Measurements from ENCODE around the gene REX1BD. TPM values are rescaled to one million over a fixed set of nuclear protein-coding genes. Genes with fewer than 3 reads are reported as not detected.

Gene REX1BD
- total and polyA plus RNA-seq, 11 donors: 42.9 to 205 (median 68.2) TPM

- 74 to 81% (median 78%) methylated on average over 8 of the region's 8 CpGs for WGBS, 4 donors
- ATAC-seq: no peak
- H3K36me3 ChIP-seq: no peaks in the 10 kb centered on the region
- TF ChIP-seq CTCF (IDR thresholded peaks at IDR 0.05) (no peak), POLR2A (IDR thresholded peaks at IDR 0.05) (no peak)
- intact Hi-C loops (cut with DNase I): loop anchor here in 2 of 10 donors (5.0 kb wide), 1 partner anchor 43 kb away; the partner anchor contains the start of gene CRTC1 (in 2 of the 2)
- H3K9me3 ChIP-seq: no peaks in the 10 kb centered on the region
- H3K4me1 ChIP-seq: peaks cover 0 to 28% (median 5%) of the 10 kb centered on the region in 12 donors
- no peaks in the 10 kb centered on the region for H3K27me3 ChIP-seq
- no peak for DNase-seq
- no peak overlapping the region for H3K4me3 ChIP-seq
- no peak overlapping the region for H3K27ac ChIP-seq
Measured at GRCh38 chr19:18639706-18640243, 51.2 kb downstream of the REX1BD start.

Other genes starting within 250 kb of the REX1BD start
- 10 to 100 TPM; 22.5 to 58.6 (median 44.6) TPM for gene PGPEP1, start 248.2 kb upstream of the REX1BD start, total RNA-seq
- 10 to 100 TPM; 26.7 to 31.8 TPM for gene PGPEP1, start 248.2 kb upstream of the REX1BD start, polyA plus RNA-seq
- gene GDF15, start 202.6 kb upstream of the REX1BD start, total RNA-seq: 1 to 10 TPM in 4 of 9 donors, under 1 TPM in 5; 0.69 to 5.7 (median 0.99) TPM
- under 1 TPM; 0.33 to 0.50 TPM for gene GDF15, start 202.6 kb upstream of the REX1BD start, polyA plus RNA-seq
- 10 to 100 TPM in 2 of 9 donors, 1 to 10 TPM in 6, under 1 TPM in 1; 0.83 to 33.0 (median 3.1) TPM for gene LRRC25, start 191.2 kb upstream of the REX1BD start, total RNA-seq
- gene LRRC25, start 191.2 kb upstream of the REX1BD start, polyA plus RNA-seq: 1 to 10 TPM in 1 of 2 donors, under 1 TPM in 1; 0.88 to 2.8 TPM
- gene SSBP4, start 169.4 kb upstream of the REX1BD start, total RNA-seq: 10 to 100 TPM; 23.5 to 89.8 (median 29.4) TPM
- gene SSBP4, start 169.4 kb upstream of the REX1BD start, polyA plus RNA-seq: 10 to 100 TPM; 29.1 to 37.3 TPM
- gene ISYNA1, start 150.7 kb upstream of the REX1BD start, total RNA-seq: 10 to 100 TPM; 17.6 to 60.6 (median 24.0) TPM
- gene ISYNA1, start 150.7 kb upstream of the REX1BD start, polyA plus RNA-seq: 10 to 100 TPM; 14.0 to 52.6 TPM
- gene ELL, start 66.7 kb upstream of the REX1BD start, total RNA-seq: 10 to 100 TPM in 4 of 9 donors, 1 to 10 TPM in 5; 5.9 to 17.8 (median 9.1) TPM
- gene ELL, start 66.7 kb upstream of the REX1BD start, polyA plus RNA-seq: 1 to 10 TPM; 6.2 to 7.3 TPM
- gene FKBP8, start 45.2 kb upstream of the REX1BD start, total RNA-seq: 100 to 1,000 TPM; 136 to 353 (median 157) TPM
- 100 to 1,000 TPM; 142 to 270 TPM for gene FKBP8, start 45.2 kb upstream of the REX1BD start, polyA plus RNA-seq
- 100 to 1,000 TPM in 1 of 9 donors, 10 to 100 TPM in 8; 36.1 to 116 (median 46.7) TPM for gene KXD1, start 30.9 kb upstream of the REX1BD start, total RNA-seq
- 100 to 1,000 TPM in 1 of 2 donors, 10 to 100 TPM in 1; 36.9 to 106 TPM for gene KXD1, start 30.9 kb upstream of the REX1BD start, polyA plus RNA-seq
- 100 to 1,000 TPM; 336 to 944 (median 761) TPM for gene UBA52, start 16.9 kb upstream of the REX1BD start, total RNA-seq
- 100 to 1,000 TPM; 675 to 716 TPM for gene UBA52, start 16.9 kb upstream of the REX1BD start, polyA plus RNA-seq
- gene CRLF1, start 18.0 kb downstream of the REX1BD start, total RNA-seq: 10 to 100 TPM in 4 of 9 donors, 1 to 10 TPM in 5; 2.8 to 60.5 (median 9.9) TPM
- 10 to 100 TPM; 50.2 to 64.0 TPM for gene CRLF1, start 18.0 kb downstream of the REX1BD start, polyA plus RNA-seq
- gene TMEM59L, start 24.1 kb downstream of the REX1BD start, total RNA-seq: 1 to 10 TPM in 5 of 9 donors, under 1 TPM in 4; 0.50 to 4.6 (median 1.1) TPM
- gene TMEM59L, start 24.1 kb downstream of the REX1BD start, polyA plus RNA-seq: 1 to 10 TPM; 1.5 to 5.1 TPM
- 10 to 100 TPM in 1 of 9 donors, 1 to 10 TPM in 8; 4.6 to 11.4 (median 6.8) TPM for gene KLHL26, start 48.2 kb downstream of the REX1BD start, total RNA-seq
- gene KLHL26, start 48.2 kb downstream of the REX1BD start, polyA plus RNA-seq: 1 to 10 TPM; 2.8 to 4.9 TPM
- gene CRTC1, start 94.9 kb downstream of the REX1BD start, total RNA-seq: 10 to 100 TPM in 2 of 9 donors, 1 to 10 TPM in 7; 3.8 to 10.2 (median 8.2) TPM
- 1 to 10 TPM; 4.4 to 6.4 TPM for gene CRTC1, start 94.9 kb downstream of the REX1BD start, polyA plus RNA-seq
- gene COMP, start 202.5 kb downstream of the REX1BD start, total RNA-seq: 1 to 10 TPM in 3 of 9 donors, under 1 TPM in 5, not detected in 1; 0.16 to 2.7 (median 0.60) TPM
- under 1 TPM; 0.11 to 0.53 TPM for gene COMP, start 202.5 kb downstream of the REX1BD start, polyA plus RNA-seq
- 10 to 100 TPM; 27.5 to 84.4 (median 40.2) TPM for gene UPF1, start 243.2 kb downstream of the REX1BD start, total RNA-seq
- 10 to 100 TPM; 33.4 to 34.3 TPM for gene UPF1, start 243.2 kb downstream of the REX1BD start, polyA plus RNA-seq

Measured in heart left ventricle (tissue), 16 donors.